Spleen (tissue), 11 donors: ENCODE data around the gene PSMG3. TPM values are rescaled to one million over a fixed set of nuclear protein-coding genes. Genes with fewer than 3 reads are reported as not detected.

Source experiments
- DNase-seq: peaks from one replicate; pipeline ENCODE4 v3.0.0-alpha.2; 2020
- H3K27ac ChIP-seq, 8 donors: fragments of 200-600 bp; sonication (generic) in 7 of 8; 1 replicate in 4 of 8; 2 replicates in 4 of 8; pipeline versions ENCODE4 v1.5.0 to v1.8.0; 2016 to 2021; ENCODE audit warnings: inconsistent platforms in 4 of 8, mild to moderate bottlenecking in 4 of 8, moderate library complexity in 1 of 8
- H3K27me3 ChIP-seq, 7 donors: fragments of 200-600 bp; sonication (generic) in 6 of 7; replicated peaks in 1 of 7; 1 replicate in 4 of 7; 2 replicates in 3 of 7; pipeline versions ENCODE4 v1.5.0 to v1.8.0; 2016 to 2021; ENCODE audit warnings: inconsistent platforms in 3 of 7, mild to moderate bottlenecking in 1 of 7
- H3K36me3 ChIP-seq, 6 donors: fragments of 200-600 bp; sonication (generic) in 5 of 6; 1 replicate in 4 of 6; 2 replicates in 2 of 6; pipeline versions ENCODE4 v1.5.0 to v1.8.0; 2016 to 2021; ENCODE audit warnings: inconsistent platforms in 2 of 6
- H3K4me1 ChIP-seq, 6 donors: fragments of 200-600 bp; sonication (generic) in 5 of 6; 1 replicate in 3 of 6; 2 replicates in 3 of 6; pipeline versions ENCODE4 v1.5.0 to v1.8.0; 2016 to 2021; ENCODE audit warnings: inconsistent platforms in 3 of 6
- H3K4me3 ChIP-seq, 8 donors: fragments of 200-600 bp; sonication (generic) in 7 of 8; 1 replicate in 4 of 8; 2 replicates in 4 of 8; pipeline versions ENCODE4 v1.5.0 to v1.8.0; 2016 to 2021; ENCODE audit warnings: inconsistent platforms in 4 of 8, mild to moderate bottlenecking in 4 of 8, moderate library complexity in 2 of 8
- H3K9me3 ChIP-seq, 8 donors: fragments of 200-600 bp; sonication (generic) in 7 of 8; 1 replicate in 4 of 8; 2 replicates in 4 of 8; pipeline versions ENCODE4 v1.5.0 to v1.8.0; 2016 to 2021; ENCODE audit warnings: inconsistent platforms in 4 of 8
- POLR2A ChIP-seq, 3 donors: fragments of 450-650 bp; IDR thresholded peaks; one replicate each; pipeline ENCODE4 v1.5.1; 2017; ENCODE audit warnings: antibody characterized with exemption in 3 of 3, mild to moderate bottlenecking in 1 of 3
- POLR2AphosphoS5 ChIP-seq, 3 donors: sonication (generic); formaldehyde crosslinking; IDR thresholded peaks; one replicate each; pipeline ENCODE4 v1.5.1; 2017; ENCODE audit warnings: antibody characterized with exemption in 3 of 3
- WGBS, 5 donors: extraction: QIAGEN DNeasy Blood & Tissue Kit in 3 of 5; methylation state at CpG; one replicate each; pipeline versions ENCODE4 v1.1.5 to v1.1.7; 2013 to 2018; 5-methylcytosine and 5-hydroxymethylcytosine counted together
- intact Hi-C: fragments of 100-400 bp; cut with DNase I; formaldehyde crosslinking; loops from one replicate; pipeline ENCODE4 v1.15.0; 2023; ENCODE audit warnings: low total_unique reads
- polyA plus RNA-seq, 3 donors: library from polyadenylated mRNA; stranded (reverse); fragments of 200-250 nt; gene quantifications; one replicate each; pipeline ENCODE4 v1.2.1, GENCODE V29; 2013
- total RNA-seq, 7 donors: library from RNA; depleted of rRNA in 3 of 7; stranded (reverse); fragments of >200 nt in 3 of 7; fragmentation: NEBNext Ultra II Directional in 4 of 7; extraction: Animal tissue kit (Norgen Biotek cat#: 25700) in 4 of 7; gene quantifications; one replicate each; pipeline versions ENCODE4 v1.1.0 to v1.2.1, GENCODE V29; 2016 to 2021
- TF ChIP-seq, protein P1 (sequence below), 11 experiments: fragments of 200-600 bp in 7 of 11; fragments of 450-650 bp in 4 of 11; sonication (generic) in 4 of 11; IDR thresholded peaks in 8 of 11; conservative IDR thresholded peaks in 3 of 11; 1 replicate in 7 of 11; 2 replicates in 4 of 11; pipeline versions ENCODE4 v1.4.0 to v1.8.0; 2016 to 2021; ENCODE audit warnings: antibody characterized with exemption in 11 of 11, inconsistent platforms in 4 of 11, mild to moderate bottlenecking in 1 of 11
- donor health status: healthy with polysubstance abuse.
- donor health status: DM: no; HTN: no; CAD: no; lungs with moderate emphysema.
- donor health status: DM: no; HTN: no; CAD: no.
- donor health status: Bipolar disorder and iron deficiency.
- donor health status: healthy.
- donor health status: DM: no; HTN: no; CAD: no.
- donor health status: DM: yes; HTN: yes; CAD: no.

Gene PSMG3
- total and polyA plus RNA-seq, 10 donors = 18.2 to 89.9 (median 30.9) TPM

DNA sequence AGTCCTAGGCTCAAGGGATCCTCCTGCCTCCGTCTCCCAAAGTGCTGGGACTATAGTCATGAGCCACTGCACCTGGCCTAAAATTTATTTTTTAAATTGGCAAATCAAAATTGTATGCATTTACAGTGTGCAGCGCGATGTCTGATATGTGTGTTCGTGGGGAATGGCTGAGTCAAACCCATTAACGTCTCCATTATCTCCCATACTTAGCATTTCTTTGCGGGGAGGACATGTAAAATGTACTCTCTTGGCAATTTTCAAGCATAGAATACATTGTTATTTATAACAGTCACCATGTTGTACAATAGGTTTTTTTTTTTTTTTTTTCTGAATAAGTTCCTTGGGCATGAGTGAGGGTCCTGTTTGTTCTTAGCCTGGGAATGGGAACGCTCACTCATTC, 17.6 kb downstream of the PSMG3 start:
- Histone ChIP-seq H3K4me3 (no peak overlapping the region), H3K36me3 (no peaks in the 10 kb centered on the region), H3K27ac (no peak overlapping the region), H3K27me3 (peaks cover 0 to 21% (median 0%) of the 10 kb centered on the region in 7 donors), H3K4me1 (peaks cover 0 to 18% (median 6%) of the 10 kb centered on the region in 6 donors), H3K9me3 (no peaks in the 10 kb centered on the region)
- TF ChIP-seq POLR2AphosphoS5 (IDR thresholded peaks at IDR 0.05) (no peak), POLR2A (IDR thresholded peaks at IDR 0.05) (no peak)
- TF ChIP-seq, protein P1, sequence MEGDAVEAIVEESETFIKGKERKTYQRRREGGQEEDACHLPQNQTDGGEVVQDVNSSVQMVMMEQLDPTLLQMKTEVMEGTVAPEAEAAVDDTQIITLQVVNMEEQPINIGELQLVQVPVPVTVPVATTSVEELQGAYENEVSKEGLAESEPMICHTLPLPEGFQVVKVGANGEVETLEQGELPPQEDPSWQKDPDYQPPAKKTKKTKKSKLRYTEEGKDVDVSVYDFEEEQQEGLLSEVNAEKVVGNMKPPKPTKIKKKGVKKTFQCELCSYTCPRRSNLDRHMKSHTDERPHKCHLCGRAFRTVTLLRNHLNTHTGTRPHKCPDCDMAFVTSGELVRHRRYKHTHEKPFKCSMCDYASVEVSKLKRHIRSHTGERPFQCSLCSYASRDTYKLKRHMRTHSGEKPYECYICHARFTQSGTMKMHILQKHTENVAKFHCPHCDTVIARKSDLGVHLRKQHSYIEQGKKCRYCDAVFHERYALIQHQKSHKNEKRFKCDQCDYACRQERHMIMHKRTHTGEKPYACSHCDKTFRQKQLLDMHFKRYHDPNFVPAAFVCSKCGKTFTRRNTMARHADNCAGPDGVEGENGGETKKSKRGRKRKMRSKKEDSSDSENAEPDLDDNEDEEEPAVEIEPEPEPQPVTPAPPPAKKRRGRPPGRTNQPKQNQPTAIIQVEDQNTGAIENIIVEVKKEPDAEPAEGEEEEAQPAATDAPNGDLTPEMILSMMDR (IDR thresholded peaks at IDR 0.05 in 8 of 11, conservative IDR thresholded peaks at IDR 0.05 in 3 of 11) = no peak
- intact Hi-C loops = no loop called here
- 81 to 93% (median 89%) methylated on average over 7 of the region's 7 CpGs for WGBS, 5 donors
- DNase-seq = no peak

DNA sequence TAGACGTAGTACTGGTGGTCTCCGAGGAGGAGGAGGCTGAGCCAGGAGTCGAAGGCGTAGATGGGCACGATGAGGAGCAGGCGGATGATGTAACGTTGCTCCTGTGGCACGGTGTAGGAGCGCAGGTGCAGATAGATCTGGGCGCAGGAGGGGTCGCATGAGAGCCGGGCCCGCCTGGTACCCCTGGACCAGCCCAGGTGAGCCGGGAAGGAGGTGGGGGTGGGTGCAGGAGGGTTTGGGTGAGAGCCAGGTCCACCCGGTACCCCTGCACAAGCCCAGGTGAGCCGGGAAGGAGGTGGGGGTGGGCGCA, 19.0 kb downstream of the PSMG3 start:
- no peak for DNase-seq
- Histone ChIP-seq H3K36me3 (no peaks in the 10 kb centered on the region), H3K9me3 (no peaks in the 10 kb centered on the region), H3K4me3 (no peak overlapping the region), H3K27me3 (peaks cover 0 to 15% (median 0%) of the 10 kb centered on the region in 7 donors), H3K27ac (no peak overlapping the region), H3K4me1 (peaks cover 0 to 13% (median 5%) of the 10 kb centered on the region in 6 donors)
- TF ChIP-seq, protein P1 (IDR thresholded peaks at IDR 0.05 in 8 of 11, conservative IDR thresholded peaks at IDR 0.05 in 3 of 11) = no peak
- TF ChIP-seq POLR2AphosphoS5 (IDR thresholded peaks at IDR 0.05) (no peak), POLR2A (IDR thresholded peaks at IDR 0.05) (no peak)
- 94 to 98% (median 94%) methylated on average over 14 to 17 of the region's 17 CpGs for WGBS, 5 donors
- intact Hi-C loops = no loop called here

DNA sequence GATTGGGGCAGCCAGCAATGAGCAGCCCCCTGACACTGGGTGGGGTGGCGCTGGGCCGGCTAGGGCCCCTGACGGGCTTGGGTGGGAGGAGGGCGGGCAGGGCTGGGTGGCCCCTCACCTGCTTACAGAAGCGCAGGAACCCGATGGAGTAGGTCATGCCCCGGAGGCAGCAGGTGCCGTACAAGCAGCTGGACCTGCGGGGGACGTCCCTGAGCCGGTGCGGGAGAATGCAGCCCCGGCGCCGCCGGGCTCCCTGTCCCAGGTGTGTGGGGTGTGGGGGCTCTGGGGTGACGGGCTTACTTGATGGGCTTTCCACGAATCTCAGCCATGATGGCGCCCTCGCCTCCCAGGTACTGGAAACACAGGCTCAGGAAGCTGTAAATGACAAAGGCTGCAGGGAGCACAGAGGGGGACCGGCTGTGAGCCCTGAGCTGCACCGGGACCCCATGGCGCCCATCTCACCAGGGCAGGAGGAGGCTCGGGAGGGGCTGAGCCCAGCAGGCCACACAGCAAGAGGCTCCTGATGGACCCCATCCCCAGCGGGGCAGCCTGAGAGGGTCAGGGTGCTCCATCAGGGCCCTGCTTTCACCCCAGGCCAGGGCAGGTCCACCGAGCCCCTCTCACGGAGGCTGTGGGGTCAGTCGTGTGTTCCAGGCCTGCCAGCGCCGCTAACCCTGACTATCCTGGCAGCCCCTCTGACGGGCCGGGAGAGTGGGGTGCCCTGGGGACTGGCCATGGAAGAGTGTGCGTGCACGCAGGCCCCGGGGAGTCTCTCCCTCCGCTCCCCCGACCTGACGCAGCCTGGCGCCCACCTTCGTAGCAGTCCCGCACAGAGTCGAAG, 19.6 kb downstream of the PSMG3 start:
- Histone ChIP-seq H3K4me3 (no peak overlapping the region), H3K4me1 (peaks cover 0 to 13% (median 8%) of the 10 kb centered on the region in 6 donors), H3K27me3 (peaks cover 0 to 10% (median 0%) of the 10 kb centered on the region in 7 donors), H3K36me3 (peaks cover 0 to under 1% (median 0%) of the 10 kb centered on the region in 6 donors), H3K27ac (no peak overlapping the region), H3K9me3 (no peaks in the 10 kb centered on the region)
- TF ChIP-seq POLR2AphosphoS5 (IDR thresholded peaks at IDR 0.05) (no peak), POLR2A (IDR thresholded peaks at IDR 0.05) (no peak)
- TF ChIP-seq, protein P1 (IDR thresholded peaks at IDR 0.05 in 8 of 11, conservative IDR thresholded peaks at IDR 0.05 in 3 of 11) = no peak
- intact Hi-C loops = no loop called here
- no peak for DNase-seq
- WGBS, 5 donors = 84 to 94% (median 90%) methylated on average over 30 to 42 of the region's 42 CpGs

DNA sequence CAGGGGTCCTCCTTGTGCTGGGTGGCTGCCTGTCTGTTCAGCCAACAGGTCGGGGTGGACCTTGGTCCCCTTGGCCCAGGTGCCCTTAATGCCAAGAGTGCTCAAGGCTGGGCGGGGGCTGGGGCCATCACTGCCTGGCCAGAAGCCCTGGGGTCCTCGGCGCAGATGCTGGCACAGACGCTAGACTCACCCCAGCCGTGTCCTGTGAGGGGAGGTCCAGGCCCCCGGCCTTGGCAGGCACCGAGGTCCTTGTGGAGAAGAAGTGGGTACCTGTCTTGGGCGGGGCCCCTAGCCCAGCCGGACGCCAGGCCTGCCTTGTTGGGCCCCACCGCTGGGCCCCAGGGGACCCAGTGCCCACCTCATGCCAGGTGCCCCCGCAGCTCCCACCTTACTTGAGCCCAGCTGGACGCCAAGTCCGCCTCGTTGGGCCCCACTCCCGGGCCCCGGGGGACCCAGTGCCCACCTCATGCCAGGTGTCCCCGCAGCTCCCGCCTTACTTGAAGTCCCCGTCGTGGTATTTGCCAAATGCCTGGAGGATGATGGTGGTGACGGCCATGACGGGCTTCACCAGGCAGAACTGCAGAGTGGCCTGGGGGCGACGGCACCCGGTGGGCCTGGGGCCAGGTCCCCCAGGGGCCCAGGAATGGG, 20.4 kb downstream of the PSMG3 start:
- Histone ChIP-seq H3K4me1 (peaks cover 0 to 10% (median 8%) of the 10 kb centered on the region in 6 donors), H3K4me3 (no peak overlapping the region), H3K9me3 (no peaks in the 10 kb centered on the region), H3K36me3 (peaks cover 0 to 8% (median 0%) of the 10 kb centered on the region in 6 donors), H3K27ac (no peak overlapping the region), H3K27me3 (peaks cover 0 to 5% (median 0%) of the 10 kb centered on the region in 7 donors)
- WGBS, 5 donors = 88 to 93% (median 90%) methylated on average over 11 to 27 of the region's 27 CpGs
- TF ChIP-seq, protein P1 (IDR thresholded peaks at IDR 0.05 in 8 of 11, conservative IDR thresholded peaks at IDR 0.05 in 3 of 11) = no peak
- no peak for TF ChIP-seq POLR2A (IDR thresholded peaks at IDR 0.05)
- TF ChIP-seq POLR2AphosphoS5 (IDR thresholded peaks at IDR 0.05) = no peak
- intact Hi-C loops = no loop called here
- DNase-seq = no peak
